HG02885 (cell line): ENCODE results near the gene EPHB2.

Source experiments
- ATAC-seq: cut with Tn5 transposase; IDR thresholded peaks from one replicate; pipeline ENCODE4 v1.9.1; 2021; ENCODE audit warnings: mild to moderate bottlenecking; ENCODE audit not compliant: unreplicated experiment, poor library complexity

Gene EPHB2

GRCh38 chr1:22775478-22775877, 64.8 kb downstream of the EPHB2 start:
- ATAC-seq, result no peak

GRCh38 chr1:22776035-22776613, 65.5 kb downstream of the EPHB2 start:
- no peak for ATAC-seq

GRCh38 chr1:22777388-22778057, 66.9 kb downstream of the EPHB2 start:
- ATAC-seq, result no peak

GRCh38 chr1:22778408-22778807, 67.8 kb downstream of the EPHB2 start:
- ATAC-seq, result no peak

- no peak for ATAC-seq
Observed at GRCh38 chr1:22778862-22779520, 68.4 kb downstream of the EPHB2 start.

GRCh38 chr1:22780696-22781095, 70.1 kb downstream of the EPHB2 start:
- no peak for ATAC-seq

GRCh38 chr1:22781483-22781882, 70.8 kb downstream of the EPHB2 start:
- no peak for ATAC-seq

GRCh38 chr1:22782406-22782805, 71.8 kb downstream of the EPHB2 start:
- no peak for ATAC-seq

- ATAC-seq, result no peak
Observed at GRCh38 chr1:22784317-22784716, 73.7 kb downstream of the EPHB2 start.

GRCh38 chr1:22784737-22785136, 74.1 kb downstream of the EPHB2 start:
- no peak for ATAC-seq

- no peak for ATAC-seq
Observed at GRCh38 chr1:22786101-22786500, 75.5 kb downstream of the EPHB2 start.

- no peak for ATAC-seq
Observed at GRCh38 chr1:22786719-22787489, 76.3 kb downstream of the EPHB2 start.

GRCh38 chr1:22787636-22788035, 77.0 kb downstream of the EPHB2 start:
- ATAC-seq, result no peak

- no peak for ATAC-seq
Observed at GRCh38 chr1:22788254-22788661, 77.6 kb downstream of the EPHB2 start.

- no peak for ATAC-seq
Observed at GRCh38 chr1:22789356-22789994, 78.8 kb downstream of the EPHB2 start.

GRCh38 chr1:22790232-22791008, 79.8 kb downstream of the EPHB2 start:
- ATAC-seq, result no peak

- ATAC-seq, result no peak
Observed at GRCh38 chr1:22791831-22792347, 81.2 kb downstream of the EPHB2 start.

GRCh38 chr1:22792396-22793160, 81.9 kb downstream of the EPHB2 start:
- ATAC-seq, result no peak

- ATAC-seq, result no peak
Observed at GRCh38 chr1:22793647-22794046, 83.0 kb downstream of the EPHB2 start.
